Panc1 (cell line): Measurements from ENCODE around the gene NEU2.

Experiments used
- CTCF ChIP-seq: fragments of 450-650 bp; IDR thresholded peaks from 2 replicates; pipeline ENCODE4 v1.5.1; 2017; ENCODE audit warnings: mild to moderate bottlenecking
- POLR2AphosphoS5 ChIP-seq: IDR thresholded peaks from 2 replicates; pipeline ENCODE4 v1.6.1; 2012; ENCODE audit warnings: mild to moderate bottlenecking, low read depth, low read length, moderate library complexity

- TF ChIP-seq CTCF: no peak; the same call in 1 of the 2 replicates
- TF ChIP-seq POLR2AphosphoS5: no peak
These were observed 49.4 kb upstream of the NEU2 start for GRCh38 chr2:232982926-232983668.
